Mesendoderm (in vitro differentiated cells): Measurements from ENCODE around the gene MTERF4.

Source experiments
- DNase-seq: peaks from one replicate; pipeline ENCODE4 v3.0.0; 2013
- H2AK5ac ChIP-seq: 2 replicates; pipeline ENCODE4 v1.6.1; 2013; ENCODE audit warnings: low read length, inconsistent platforms
- H2BK120ac ChIP-seq: 2 replicates; pipeline ENCODE4 v1.6.1; 2013; ENCODE audit warnings: low read depth, mild to moderate bottlenecking, low read length, moderate library complexity, mixed read lengths
- H2BK15ac ChIP-seq: replicated peaks from 2 replicates; pipeline ENCODE4 v1.6.1; 2013; ENCODE audit warnings: low read depth, mild to moderate bottlenecking, moderate library complexity
- H2BK5ac ChIP-seq: 2 replicates; pipeline ENCODE4 v1.6.1; 2013; ENCODE audit warnings: low read length, inconsistent platforms
- H3K18ac ChIP-seq: 2 replicates; pipeline ENCODE4 v1.6.1; 2013; ENCODE audit warnings: mild to moderate bottlenecking, low read length, mixed read lengths
- H3K23ac ChIP-seq: one replicate; pipeline ENCODE4 v1.6.1; 2013; ENCODE audit warnings: low read length
- H3K27ac ChIP-seq: 2 replicates; pipeline ENCODE4 v1.5.1; 2013; ENCODE audit warnings: low read depth, mild to moderate bottlenecking, inconsistent platforms, low read length, moderate library complexity
- H3K27me3 ChIP-seq: 2 replicates; pipeline ENCODE4 v1.6.1; 2013; ENCODE audit warnings: low read length, control low read depth, mild to moderate bottlenecking, inconsistent platforms; ENCODE audit not compliant: insufficient read depth, poor library complexity
- H3K36me3 ChIP-seq: 2 replicates; pipeline ENCODE4 v1.6.1; 2013; ENCODE audit warnings: low read length, inconsistent platforms; ENCODE audit not compliant: control insufficient read depth, insufficient read depth
- H3K4ac ChIP-seq: one replicate; pipeline ENCODE4 v1.6.1; 2013; ENCODE audit warnings: low read depth, mild to moderate bottlenecking, low read length, moderate library complexity
- H3K4me1 ChIP-seq: 2 replicates; pipeline ENCODE4 v1.6.1; 2013; ENCODE audit warnings: low read depth, low read length, inconsistent platforms; ENCODE audit not compliant: control insufficient read depth
- H3K4me2 ChIP-seq: 2 replicates; pipeline ENCODE4 v1.6.1; 2013; ENCODE audit warnings: low read length
- H3K4me3 ChIP-seq: 2 replicates; pipeline ENCODE4 v1.5.1; 2013; ENCODE audit warnings: mild to moderate bottlenecking, low read length
- H3K56ac ChIP-seq: one replicate; pipeline ENCODE4 v1.6.1; 2013; ENCODE audit warnings: low read length
- H3K79me1 ChIP-seq: 2 replicates; pipeline ENCODE4 v1.6.1; 2013; ENCODE audit warnings: low read length, inconsistent platforms
- H3K79me2 ChIP-seq: 2 replicates; pipeline ENCODE4 v1.6.1; 2013; ENCODE audit warnings: mild to moderate bottlenecking, low read length; ENCODE audit not compliant: control insufficient read depth, insufficient read depth
- H3K9ac ChIP-seq: 2 replicates; pipeline ENCODE4 v1.6.1; 2013; ENCODE audit warnings: low read length, inconsistent platforms
- H4K5ac ChIP-seq: one replicate; pipeline ENCODE4 v1.6.1; 2013; ENCODE audit warnings: low read length
- H4K8ac ChIP-seq: one replicate; pipeline ENCODE4 v1.6.1; 2013; ENCODE audit warnings: low read depth, mild to moderate bottlenecking, control low read depth, low read length, moderate library complexity
- WGBS: extraction: QIAGEN DNeasy Blood & Tissue Kit; methylation state at CpG from one replicate; pipeline ENCODE4 v1.1.7; 2013; ENCODE audit warnings: low lambda C conversion rate, missing lambda C conversion rate; ENCODE audit not compliant: insufficient coverage; ENCODE audit errors: extremely low coverage; 5-methylcytosine and 5-hydroxymethylcytosine counted together

Gene MTERF4

GRCh38 chr2:241081643-241082340 lies 20.3 kb downstream of the MTERF4 start:
- no peak overlapping the region for H4K5ac ChIP-seq

GRCh38 chr2:241081190-241081642 lies 20.9 kb downstream of the MTERF4 start:
- Histone ChIP-seq H3K27ac (no peak overlapping the region), H3K9ac (no peak overlapping the region), H3K23ac (no peak overlapping the region), H4K8ac (no peak overlapping the region), H4K5ac (no peak overlapping the region), H3K4me3 (no peak overlapping the region), H3K4ac (no peak overlapping the region), H3K79me1 (no peaks in the 10 kb centered on the region), H3K27me3 (no peaks in the 10 kb centered on the region), H2BK5ac (no peak overlapping the region), H3K36me3 (no peaks in the 10 kb centered on the region), H2AK5ac (no peak overlapping the region), H3K18ac (no peak overlapping the region), H3K4me2 (no peak overlapping the region), H3K79me2 (no peaks in the 10 kb centered on the region), H3K4me1 (no peaks in the 10 kb centered on the region), H3K56ac (no peak overlapping the region), H2BK120ac (no peak overlapping the region), H2BK15ac (no peak overlapping the region)
- no peak for DNase-seq
- no CpG with 5 or more reads among the region's 9 CpGs for WGBS

More at GRCh38 chr2:241081643-241082340, 20.3 kb downstream of the MTERF4 start:
- Histone ChIP-seq H3K56ac (no peak overlapping the region), H2BK5ac (no peak overlapping the region), H3K36me3 (no peaks in the 10 kb centered on the region), H3K27ac (no peak overlapping the region), H3K18ac (no peak overlapping the region), H3K4ac (no peak overlapping the region), H3K27me3 (no peaks in the 10 kb centered on the region), H3K79me2 (no peaks in the 10 kb centered on the region), H3K79me1 (no peaks in the 10 kb centered on the region), H2BK15ac (no peak overlapping the region), H2BK120ac (no peak overlapping the region), H3K4me2 (no peak overlapping the region), H3K9ac (no peak overlapping the region), H2AK5ac (no peak overlapping the region), H4K8ac (no peak overlapping the region), H3K4me3 (no peak overlapping the region), H3K23ac (no peak overlapping the region), H3K4me1 (no peaks in the 10 kb centered on the region)
- DNase-seq = no peak
- WGBS = no CpG with 5 or more reads among the region's 28 CpGs

GRCh38 chr2:241080405-241081189 lies 21.5 kb downstream of the MTERF4 start:
- Histone ChIP-seq H3K4me2 (no peak overlapping the region), H3K4ac (no peak overlapping the region), H3K79me2 (no peaks in the 10 kb centered on the region), H3K23ac (no peak overlapping the region), H2BK120ac (no peak overlapping the region), H2AK5ac (no peak overlapping the region), H2BK15ac (no peak overlapping the region), H3K79me1 (no peaks in the 10 kb centered on the region), H3K18ac (no peak overlapping the region), H3K4me3 (no peak overlapping the region), H3K27me3 (no peaks in the 10 kb centered on the region), H4K8ac (no peak overlapping the region), H4K5ac (no peak overlapping the region), H3K27ac (no peak overlapping the region), H3K56ac (no peak overlapping the region), H2BK5ac (no peak overlapping the region), H3K9ac (no peak overlapping the region), H3K36me3 (no peaks in the 10 kb centered on the region), H3K4me1 (no peaks in the 10 kb centered on the region)
- DNase-seq = no peak
- WGBS = no CpG with 5 or more reads among the region's 18 CpGs

- H2BK5ac ChIP-seq = no peak overlapping the region
- H3K36me3 ChIP-seq = no peaks in the 10 kb centered on the region
- no peak overlapping the region for H3K27ac ChIP-seq
- no peak overlapping the region for H3K4me3 ChIP-seq
- no peak overlapping the region for H4K5ac ChIP-seq
- no peak overlapping the region for H2AK5ac ChIP-seq
- H2BK120ac ChIP-seq = no peak overlapping the region
- H2BK15ac ChIP-seq = no peak overlapping the region
- H3K4ac ChIP-seq = no peak overlapping the region
- WGBS = no CpG with 5 or more reads among the region's 16 CpGs
- H3K79me2 ChIP-seq = no peaks in the 10 kb centered on the region
- DNase-seq = no peak
- H3K4me2 ChIP-seq = no peak overlapping the region
- H3K4me1 ChIP-seq = no peaks in the 10 kb centered on the region
- no peak overlapping the region for H3K9ac ChIP-seq
- H3K79me1 ChIP-seq = no peaks in the 10 kb centered on the region
- H4K8ac ChIP-seq = no peak overlapping the region
- no peaks in the 10 kb centered on the region for H3K27me3 ChIP-seq
- H3K18ac ChIP-seq = no peak overlapping the region
- H3K56ac ChIP-seq = no peak overlapping the region
- no peak overlapping the region for H3K23ac ChIP-seq
Measured at GRCh38 chr2:241074901-241075540, 27.1 kb downstream of the MTERF4 start.

GRCh38 chr2:241074065-241074818 lies 27.8 kb downstream of the MTERF4 start:
- WGBS = no CpG with 5 or more reads among the region's 16 CpGs
- no peaks in the 10 kb centered on the region for H3K27me3 ChIP-seq
- H4K5ac ChIP-seq = no peak overlapping the region
- H3K79me1 ChIP-seq = no peaks in the 10 kb centered on the region
- no peak overlapping the region for H3K4ac ChIP-seq
- H3K36me3 ChIP-seq = no peaks in the 10 kb centered on the region
- no peak overlapping the region for H3K56ac ChIP-seq
- H3K18ac ChIP-seq = no peak overlapping the region
- H2BK5ac ChIP-seq = no peak overlapping the region
- H4K8ac ChIP-seq = no peak overlapping the region
- H3K27ac ChIP-seq = no peak overlapping the region
- no peak overlapping the region for H3K9ac ChIP-seq
- no peak overlapping the region for H3K4me3 ChIP-seq
- H3K79me2 ChIP-seq = no peaks in the 10 kb centered on the region
- H2BK120ac ChIP-seq = no peak overlapping the region
- H3K4me2 ChIP-seq = no peak overlapping the region
- no peak for DNase-seq
- H2AK5ac ChIP-seq = no peak overlapping the region
- no peak overlapping the region for H2BK15ac ChIP-seq
- no peaks in the 10 kb centered on the region for H3K4me1 ChIP-seq
- H3K23ac ChIP-seq = no peak overlapping the region
